NCI-H2081 (cell line): ENCODE measurements around the gene STOM.
A peak's percentile ranks its signal among the peaks of the same experiment; 100 is the strongest.
"Not testable (repeated sequence)": the region's sequence is repeated elsewhere in the genome, so short reads cannot be mapped to it uniquely, and the experiment has no call there.

Experiments
- DNase-seq, 2 experiments: peaks; one replicate each; lab custom pipeline; 2025; lab: John Stamatoyannopoulos, UW

Gene STOM, protein sequence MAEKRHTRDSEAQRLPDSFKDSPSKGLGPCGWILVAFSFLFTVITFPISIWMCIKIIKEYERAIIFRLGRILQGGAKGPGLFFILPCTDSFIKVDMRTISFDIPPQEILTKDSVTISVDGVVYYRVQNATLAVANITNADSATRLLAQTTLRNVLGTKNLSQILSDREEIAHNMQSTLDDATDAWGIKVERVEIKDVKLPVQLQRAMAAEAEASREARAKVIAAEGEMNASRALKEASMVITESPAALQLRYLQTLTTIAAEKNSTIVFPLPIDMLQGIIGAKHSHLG

DNA sequence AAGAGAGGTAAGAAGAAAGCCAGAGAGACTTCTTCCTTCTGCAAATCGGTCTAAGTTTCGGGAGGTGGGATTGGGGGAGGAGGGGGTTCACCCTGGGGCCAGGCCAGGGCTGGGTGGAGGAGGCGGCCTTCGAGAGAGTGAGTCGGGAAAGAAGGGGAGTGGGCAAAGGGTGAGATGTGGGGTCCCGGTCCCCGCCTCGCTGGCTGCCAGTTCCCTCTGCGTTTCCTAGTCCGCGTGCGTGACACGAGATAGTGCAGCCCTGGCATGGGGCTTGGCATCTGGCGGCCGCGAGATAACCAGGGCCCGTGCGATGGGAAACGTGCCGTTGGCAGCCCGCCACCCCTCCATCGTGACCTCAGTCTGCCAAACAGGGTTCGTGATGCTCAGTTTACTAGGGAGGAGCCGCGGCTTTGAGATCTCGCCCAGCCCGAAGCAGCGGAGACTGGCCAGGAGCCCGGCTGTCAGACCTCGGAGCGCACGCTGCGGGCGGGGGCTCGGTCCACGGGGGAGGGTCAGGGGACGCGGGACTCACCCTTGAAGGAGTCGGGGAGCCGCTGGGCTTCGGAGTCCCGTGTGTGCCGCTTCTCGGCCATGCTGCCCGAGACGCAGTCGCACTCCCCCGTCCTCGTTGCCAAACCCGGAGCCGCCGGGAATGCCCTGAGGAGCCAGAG, at the start of gene STOM:
Gene STOM (minus strand): TSS at position 656 of the 671 bp plus-strand sequence. CDS start 63 bp downstream, at position 593.
- DNase-seq, result peak in 1 of 2 experiments; percentile 13

DNA sequence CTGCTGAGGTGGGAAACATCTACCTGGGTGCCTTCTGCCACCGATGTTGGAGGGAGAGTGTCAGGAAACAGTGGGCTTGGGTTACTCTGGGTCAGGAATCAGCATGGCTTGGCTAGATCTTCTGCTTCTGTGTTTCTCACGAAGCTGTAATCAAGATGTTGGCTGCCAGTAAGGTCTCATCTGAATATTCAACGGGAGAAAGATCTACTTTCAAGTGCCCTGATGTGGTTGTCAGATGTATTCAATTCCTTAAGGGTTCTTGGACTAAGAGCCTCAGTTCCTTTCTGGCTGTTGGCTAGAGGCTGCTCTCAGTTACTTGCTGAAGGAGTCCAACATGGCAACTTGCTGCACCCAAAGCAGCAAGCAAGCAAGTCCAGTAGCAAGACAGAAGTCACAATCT, 41.9 kb upstream of the STOM start:
- DNase-seq, result no peak

DNA sequence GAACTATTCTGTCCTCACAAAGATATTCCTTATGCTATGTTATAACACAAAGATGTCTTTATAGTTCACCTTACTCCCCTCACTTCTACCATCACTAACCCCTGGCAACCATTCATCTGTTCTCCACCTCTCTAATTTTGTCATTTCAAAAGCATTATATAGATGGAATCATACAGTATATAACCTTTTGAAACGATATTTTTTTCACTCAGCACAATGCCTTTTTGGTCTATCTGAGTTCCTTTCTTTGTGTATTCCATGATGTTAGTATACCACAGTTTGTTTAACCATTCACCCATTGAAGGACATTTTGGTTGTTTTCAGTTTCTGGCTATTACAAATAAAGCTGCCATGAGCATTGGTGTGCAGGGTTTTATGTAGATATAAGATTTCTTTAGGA, 35.8 kb upstream of the STOM start:
- no peak for DNase-seq

DNA sequence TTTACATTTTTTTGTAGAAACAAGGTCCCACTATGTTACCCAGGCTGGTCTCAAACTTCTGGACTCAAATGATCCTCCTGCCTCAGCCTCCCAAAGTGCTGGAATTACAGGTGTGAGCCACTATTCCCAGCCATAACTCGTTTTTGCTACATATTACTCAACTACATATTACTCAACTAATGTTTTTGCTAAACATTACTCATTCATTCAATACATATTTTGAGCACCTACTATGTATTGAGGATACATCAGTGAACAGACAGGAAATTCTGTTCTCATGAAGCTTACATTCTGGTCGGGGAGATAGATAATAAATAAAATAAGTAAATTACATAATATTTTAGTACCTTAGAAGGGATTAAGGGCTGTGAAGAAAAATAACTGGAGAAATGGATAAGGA, 34.9 kb upstream of the STOM start:
- DNase-seq, result no peak

DNA sequence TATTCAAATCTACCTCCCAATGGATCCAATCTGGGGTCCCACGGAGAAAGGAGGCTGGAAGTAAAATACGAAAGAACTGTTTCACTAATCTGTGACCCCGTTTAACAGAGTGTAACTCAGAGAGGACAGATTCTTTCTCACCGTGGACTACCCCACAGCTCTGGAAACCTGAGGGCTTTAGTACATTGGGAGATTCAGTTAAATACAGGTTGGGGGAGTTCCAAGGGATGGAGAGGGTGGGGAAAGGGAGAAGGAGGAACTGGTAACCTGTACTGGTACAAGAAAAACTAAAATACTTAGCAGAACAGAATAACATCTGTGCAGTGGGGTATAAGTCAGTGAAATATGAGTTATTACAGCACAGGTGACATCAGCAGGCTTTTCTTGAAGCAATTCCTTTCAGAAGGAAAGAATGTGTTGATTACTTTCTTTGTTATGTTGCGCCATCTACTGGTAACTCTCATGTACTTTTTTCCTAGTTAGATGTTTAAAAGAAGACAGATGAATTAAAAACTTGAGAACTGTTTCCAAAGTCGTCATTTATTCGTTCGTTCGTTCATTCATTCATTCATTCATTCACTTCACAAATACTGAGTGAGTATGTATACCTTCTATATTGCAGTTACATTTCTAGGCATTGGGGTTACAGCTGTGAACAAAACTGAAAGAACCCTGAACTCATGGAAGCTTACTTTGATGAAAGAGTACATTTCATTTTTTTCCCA, 30.0 kb upstream of the STOM start:
- DNase-seq, result peak; percentile 57 to 60

DNA sequence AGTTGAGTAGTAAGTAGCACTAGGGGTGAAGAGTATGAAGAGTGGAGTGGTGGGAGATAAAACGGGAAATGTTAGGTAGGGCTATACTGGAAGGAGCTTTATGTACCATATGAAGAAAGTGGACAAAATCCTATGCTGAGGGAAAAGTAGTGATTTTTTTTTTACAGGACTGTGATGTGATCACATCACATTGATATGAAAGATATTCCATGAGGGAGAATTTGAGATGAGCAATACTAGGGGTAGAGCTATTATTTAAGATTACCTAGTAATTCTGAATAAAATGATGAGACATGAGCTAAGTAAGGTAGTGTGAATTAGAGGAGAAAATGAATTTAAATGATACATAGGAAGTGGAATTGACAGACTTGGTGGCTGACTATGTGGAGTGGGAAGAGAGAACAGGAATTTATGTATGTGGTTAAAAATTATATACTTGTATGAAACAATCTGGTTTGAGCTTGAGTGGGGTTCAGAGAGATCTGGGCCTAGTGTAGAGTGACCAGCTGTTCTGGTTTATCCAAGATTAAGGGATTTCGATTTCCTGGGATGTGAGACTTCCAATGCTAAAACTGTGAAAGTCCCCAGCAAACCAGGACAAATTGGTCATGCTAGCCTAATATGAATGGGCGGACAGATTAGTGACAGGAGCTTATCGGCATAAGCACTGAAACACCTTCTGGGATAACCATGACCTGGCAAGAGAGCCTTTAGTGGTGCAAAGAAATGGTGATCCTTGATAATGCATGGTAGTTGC, 29.3 kb upstream of the STOM start:
- no peak for DNase-seq

DNA sequence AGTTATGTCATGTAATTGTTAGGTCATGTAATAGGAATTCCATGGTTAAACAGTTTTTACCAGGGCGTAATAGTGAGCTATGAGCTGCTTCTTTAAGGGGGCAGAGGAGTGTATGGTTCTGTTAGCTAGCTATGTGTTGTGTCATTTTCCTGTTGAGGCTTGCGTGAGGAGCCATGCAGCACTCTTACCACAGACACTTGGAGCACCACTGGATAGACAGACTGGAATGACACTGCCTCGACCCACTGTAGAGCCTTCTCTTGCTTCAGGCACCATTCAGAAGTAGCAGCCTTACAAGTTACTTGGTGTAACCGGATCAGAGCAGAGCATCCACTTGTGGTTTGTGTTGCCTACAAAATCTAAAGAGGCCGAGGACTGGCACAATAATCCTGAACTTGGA, 28.3 kb upstream of the STOM start:
- DNase-seq, result no peak

DNA sequence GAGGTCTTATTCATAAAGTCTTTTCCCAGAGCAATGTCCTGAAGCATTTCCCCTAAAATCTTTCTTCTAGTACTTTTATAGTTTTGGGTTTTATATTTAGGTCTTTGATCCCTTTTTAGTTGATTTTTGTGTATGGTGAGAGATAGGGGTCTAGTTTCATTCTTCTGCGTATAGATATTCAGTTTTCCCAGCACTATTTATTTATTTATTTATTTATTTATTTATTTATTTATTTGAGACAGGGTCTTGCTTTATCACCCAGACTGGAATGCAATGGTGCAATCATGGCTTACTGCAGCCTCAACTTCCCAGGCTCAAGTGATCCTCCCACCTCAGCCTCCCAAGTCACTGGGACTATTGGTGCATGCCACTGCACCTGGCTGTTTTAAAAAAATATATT, 27.2 kb upstream of the STOM start:
- not testable (repeated sequence) for DNase-seq

DNA sequence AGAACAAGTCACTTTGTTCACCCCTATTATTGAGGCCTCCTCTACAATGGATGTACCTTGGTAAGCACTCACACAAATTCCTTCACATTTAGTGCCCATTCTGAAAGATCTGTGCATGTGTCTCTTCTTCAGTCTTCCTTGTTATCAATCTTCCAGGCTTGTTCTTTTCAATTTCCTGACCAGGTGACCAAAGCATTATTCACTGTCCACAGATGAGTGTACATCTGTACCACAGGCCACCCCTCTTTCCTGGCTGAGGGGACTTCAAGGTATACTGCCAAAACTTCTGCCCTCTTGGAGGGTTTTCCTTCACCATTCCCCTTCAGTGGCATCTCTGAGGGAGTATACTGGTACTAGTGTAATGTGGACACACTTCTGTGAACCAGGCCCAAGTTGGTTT, 25.5 kb upstream of the STOM start:
- DNase-seq, result no peak

DNA sequence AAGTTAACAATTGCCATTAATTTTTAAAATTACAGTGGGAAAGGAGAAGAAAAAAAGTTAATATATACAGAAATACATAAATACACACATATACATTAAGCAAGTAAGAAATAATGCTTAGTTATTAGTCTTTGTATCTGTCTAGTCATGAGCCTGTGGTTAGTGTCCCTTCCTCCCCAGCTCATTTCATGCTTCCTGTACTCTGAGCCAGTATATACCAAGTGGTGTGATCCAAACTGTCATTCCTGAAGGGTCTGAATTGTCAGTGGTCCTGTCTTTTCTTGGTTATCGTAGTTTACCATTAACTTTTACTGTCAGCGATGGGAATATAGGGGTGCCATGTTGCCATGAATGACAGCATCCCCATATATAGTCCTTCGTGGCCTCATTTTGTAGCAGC, 24.2 kb upstream of the STOM start:
- no peak for DNase-seq

DNA sequence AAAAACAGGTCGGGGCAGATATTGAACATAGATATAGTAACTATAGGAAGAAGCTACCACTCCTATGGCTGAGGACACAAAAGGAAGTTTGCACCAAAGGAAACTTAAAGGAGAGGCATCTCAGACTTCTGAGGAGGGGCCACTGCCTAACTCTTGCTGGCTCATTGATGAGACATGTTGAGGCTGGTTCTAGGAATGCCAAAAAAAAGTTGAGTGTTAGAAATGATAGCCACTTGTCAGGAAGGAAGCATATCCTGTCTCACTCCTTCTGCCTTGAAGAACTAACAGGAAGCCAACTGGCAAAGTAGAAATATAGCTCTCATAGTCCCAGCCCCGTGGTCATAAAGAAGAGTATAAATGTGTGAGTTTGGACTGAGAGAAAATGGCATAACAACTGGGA, 23.3 kb upstream of the STOM start:
- no peak for DNase-seq

DNA sequence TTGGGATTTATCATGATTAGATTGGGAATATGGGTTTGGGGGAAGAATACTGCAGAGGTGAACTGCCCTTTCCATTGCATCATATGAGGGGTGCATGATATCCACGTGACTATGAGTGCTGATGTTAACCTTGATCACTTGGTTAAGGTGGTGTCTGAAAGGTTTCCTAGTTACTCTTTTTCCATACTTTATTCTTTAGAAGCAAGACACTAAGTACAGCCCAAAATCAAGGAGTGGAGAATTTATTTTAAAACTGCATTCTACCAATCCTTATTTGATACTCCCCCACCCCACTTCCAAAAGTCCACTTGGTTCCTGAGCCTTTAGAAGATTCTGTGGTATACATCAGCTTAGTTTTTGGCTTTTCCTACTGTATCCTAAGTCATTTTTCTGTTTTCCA, 20.3 kb upstream of the STOM start:
- no peak for DNase-seq

DNA sequence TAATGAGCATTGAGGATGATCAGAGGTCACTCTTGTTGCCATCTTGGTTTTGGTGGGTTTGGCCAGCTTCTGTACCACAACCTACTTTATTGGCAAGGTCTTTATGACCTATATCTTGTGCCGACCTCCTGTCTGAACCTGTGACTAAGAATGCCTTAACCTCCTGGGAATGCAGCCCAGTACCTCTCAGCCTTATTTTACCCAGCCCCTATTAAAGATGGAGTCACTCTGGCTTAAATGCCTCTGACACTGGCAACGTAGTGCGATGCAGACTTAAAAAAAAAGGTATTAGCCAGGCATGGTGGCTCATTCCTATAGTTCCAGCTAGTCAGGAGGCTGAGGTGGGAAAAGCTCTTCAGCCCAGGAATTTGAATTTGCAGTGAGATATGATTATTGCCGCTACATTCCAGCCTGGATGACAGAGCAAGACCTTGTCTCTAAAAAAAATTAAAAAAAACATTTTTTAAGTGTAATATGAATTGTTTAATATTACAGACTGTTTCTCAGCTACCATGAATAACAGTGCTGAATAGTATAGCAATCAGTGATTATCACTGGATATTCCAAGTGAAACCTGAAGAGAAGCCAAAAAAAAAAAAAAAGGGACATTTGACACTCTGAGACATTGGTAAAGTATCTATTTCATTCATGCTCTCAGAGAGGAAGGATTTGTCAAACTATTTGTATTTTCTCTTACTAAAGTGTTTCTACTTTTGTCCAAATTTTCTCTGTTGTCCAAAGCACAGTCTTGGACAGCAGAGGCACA, 18.3 kb upstream of the STOM start:
- DNase-seq, result no peak

DNA sequence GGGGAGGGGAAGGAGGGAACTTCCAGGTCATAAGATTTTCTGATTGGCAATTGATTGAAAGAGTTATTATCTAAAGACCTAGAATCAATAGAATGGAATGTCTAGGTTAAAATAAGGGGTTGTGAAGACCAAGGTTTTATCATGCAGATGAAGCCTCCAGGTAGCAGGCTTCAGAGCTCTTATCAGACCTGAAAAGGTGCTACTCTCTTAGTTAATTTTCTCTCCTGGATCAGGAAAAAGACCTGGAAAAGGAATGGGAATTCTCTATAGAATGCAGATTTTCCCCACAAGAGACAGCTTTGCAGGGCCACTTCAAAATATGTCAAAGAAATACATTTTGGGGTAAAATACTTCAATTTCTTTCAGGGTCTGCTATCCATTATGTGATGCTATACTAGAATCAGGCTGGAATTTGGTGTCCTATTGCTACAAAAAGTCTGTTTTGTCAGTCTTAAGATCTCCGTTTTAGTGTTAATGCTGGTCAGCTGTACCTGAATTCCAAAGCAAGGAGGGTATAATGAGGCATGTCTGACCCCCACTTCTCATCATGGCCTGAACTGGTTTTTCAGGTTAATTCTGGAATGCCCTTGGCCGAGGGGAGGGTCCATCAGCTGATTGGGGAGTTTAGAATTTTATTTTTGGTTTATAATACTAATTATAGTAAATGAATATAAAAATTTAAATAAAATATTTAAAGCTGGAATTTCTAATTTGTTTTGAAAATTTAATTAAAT, 16.6 kb upstream of the STOM start:
- DNase-seq, result no peak

DNA sequence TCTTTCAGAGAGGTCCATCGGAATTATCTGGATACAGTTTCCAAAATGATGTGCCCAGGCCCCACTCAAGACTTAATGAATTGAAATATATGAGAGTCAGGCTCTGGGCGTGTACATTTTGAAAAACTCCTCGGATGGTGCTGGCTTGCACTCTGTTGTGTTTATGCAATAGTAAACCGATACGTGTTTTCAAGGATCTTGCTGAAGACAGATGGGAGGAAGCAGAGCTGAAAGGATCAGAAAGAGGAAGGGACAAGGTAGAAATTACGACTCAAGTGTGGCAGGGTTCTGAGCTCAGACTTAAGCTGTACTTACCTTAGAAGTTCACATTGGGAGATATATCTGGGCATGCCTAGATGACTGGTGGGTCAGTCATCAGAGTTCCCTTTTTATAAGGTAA, 13.7 kb upstream of the STOM start:
- DNase-seq, result no peak

DNA sequence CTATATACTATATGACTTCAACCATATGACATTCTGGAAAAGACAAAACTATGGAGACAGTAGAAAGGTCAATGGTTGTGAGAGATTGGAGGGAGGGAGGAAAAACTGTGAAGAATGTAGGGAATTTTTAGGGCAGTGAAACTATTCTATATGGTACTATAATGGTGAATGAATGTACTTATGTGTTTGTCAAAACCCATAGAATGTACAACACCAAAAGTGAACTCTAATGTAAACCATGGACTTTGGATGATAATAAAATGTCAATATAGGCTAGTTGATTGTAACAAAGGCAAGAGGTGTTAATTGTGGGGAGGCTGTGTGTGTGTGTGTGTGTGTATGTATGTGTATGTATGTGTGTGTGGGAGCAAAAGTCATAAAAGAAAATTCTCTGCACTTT, 10.8 kb upstream of the STOM start:
- no peak for DNase-seq

DNA sequence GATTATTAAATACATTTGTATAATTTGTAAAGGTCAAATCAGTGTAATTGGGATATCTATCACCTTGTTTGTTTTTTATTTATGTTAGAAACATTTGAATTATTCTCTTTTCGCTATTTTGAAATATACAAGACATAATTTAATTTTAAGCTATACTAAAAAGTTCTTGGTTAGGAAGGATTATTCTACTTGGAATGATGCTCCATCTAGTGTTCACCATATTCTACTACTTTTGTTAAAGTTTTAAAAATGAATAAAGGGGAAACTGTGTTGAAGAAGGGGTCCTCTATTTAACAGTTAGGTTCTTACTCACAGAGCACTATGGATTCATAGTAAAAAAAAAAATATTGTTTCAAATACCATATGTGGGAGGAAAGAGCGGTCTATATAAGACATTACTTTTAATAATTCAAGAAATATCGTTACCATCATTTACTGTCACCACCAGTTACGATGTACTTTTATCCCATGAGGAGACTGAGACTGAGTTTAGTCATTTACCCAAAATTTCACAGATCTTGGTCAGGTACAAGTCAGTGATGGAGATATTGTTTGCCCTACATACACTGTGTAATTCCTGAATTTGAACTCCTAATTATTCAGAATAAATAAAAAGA, 6.3 kb upstream of the STOM start:
- DNase-seq, result no peak

DNA sequence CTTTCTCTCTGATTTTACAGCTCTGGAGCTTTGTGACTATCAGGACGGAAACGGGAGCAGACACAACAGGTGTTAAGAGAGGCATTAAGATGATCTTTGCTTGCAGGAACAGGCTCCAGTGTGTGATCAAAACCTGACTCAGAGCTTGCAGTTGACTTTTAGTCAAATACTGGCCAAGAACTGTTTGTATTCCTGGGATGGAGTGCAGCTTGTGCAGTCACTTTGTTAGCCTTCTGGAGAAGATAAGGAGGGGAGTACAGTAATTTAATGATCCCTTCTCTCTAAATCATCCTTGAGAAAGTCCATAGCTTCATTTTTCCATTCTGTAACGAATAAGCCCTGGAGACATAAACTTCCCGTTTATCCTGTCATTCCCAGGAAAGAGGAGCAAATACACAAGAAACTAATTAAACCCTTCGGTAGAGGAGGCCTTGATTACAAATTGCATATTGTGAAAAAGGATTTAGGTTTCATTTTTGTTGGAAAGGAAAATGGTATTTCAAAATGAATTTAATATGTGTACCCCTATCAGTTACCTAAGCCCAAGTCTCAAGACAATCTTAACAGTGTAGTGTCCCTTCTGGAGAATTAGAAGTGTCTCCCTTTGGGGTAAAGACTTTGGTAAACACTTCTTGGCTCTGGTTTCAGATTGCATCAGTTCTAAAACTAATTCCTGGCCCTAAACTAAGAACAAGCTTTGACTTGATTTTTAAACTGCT, 3.1 kb upstream of the STOM start:
- DNase-seq, result no peak

DNA sequence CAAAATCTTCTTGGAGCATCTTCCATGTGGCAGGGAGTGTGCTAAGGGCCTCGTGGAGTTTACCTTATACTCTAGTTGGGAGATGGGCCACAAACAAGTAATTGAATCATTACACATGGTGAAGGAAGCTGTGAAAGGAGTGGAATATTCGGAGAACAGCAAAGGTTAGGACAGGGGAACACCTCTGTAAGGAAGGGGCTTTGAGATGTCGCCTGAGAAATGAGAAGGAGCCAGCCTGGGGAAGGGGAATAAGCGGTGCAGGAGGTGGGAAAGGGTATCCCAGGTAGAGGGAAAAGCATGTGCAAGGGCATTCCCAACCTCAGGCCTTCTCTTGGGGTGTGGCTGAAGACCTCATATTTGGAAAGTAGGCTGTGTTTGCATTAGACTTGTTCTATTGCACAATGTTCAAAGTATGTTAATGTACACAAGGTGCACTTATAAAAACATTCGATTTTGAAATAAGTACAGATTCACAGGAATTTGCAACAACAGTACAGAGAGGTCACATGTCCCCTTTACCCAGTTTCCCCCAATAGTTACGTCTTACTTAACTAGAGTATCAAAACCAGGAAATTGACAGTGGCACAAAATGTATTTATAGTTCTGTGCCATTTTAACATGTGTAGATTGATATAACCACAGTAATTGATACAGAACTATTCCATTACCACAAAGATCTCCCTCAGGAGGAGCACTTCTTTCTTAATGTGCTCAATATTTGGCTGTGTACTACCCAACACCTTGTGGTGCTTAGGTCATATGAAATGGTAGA, 2.4 kb upstream of the STOM start:
- DNase-seq, result no peak
